KBM-7 (cell line): ENCODE results near the gene SOS2.

Experiments
- DNase-seq: peaks from one replicate; pipeline ENCODE4 v3.0.0-alpha.2; 2015
- in situ Hi-C: fragments of 300-500 bp; cut with MboI; formaldehyde crosslinking; loops from 2 replicates; pipeline ENCODE4 v1.14.3; 2020; ENCODE audit warnings: low sequenced_read_pairs, low pct_unique_long_range_greater_than_20kb, mixed read lengths

Gene SOS2

GRCh38 chr14:50068496-50068895 lies 162.9 kb downstream of the SOS2 start:
- in situ Hi-C loops = no loop called here
- no peak for DNase-seq

GRCh38 chr14:50067723-50068495 lies 163.5 kb downstream of the SOS2 start:
- no peak for DNase-seq
- in situ Hi-C loops = no loop called here
